GM12878 (cell line): Measurements from ENCODE around the gene EVC. TPM values are rescaled to one million over a fixed set of nuclear protein-coding genes. Genes with fewer than 3 reads are reported as not detected.

Experiments
- ATAC-seq: fragments of 200-7000 bp; cut with Tn5 transposase; 3 replicates; pipeline ENCODE4 v1.9.1; 2020; ENCODE audit warnings: mild to moderate bottlenecking, moderate library complexity
- BruUV-seq: library from RNA; stranded (reverse); fragments of 400-500 nt; replicated peaks from 2 replicates; lab custom pipeline; 2021; lab: Mats Ljungman, UMichigan
- CTCF ChIA-PET: fragments of 300-600 bp; sonication (Branson Sonifier 250); formaldehyde crosslinking; extraction: SDS; loops from one replicate; lab custom pipeline; 2021; ENCODE audit warnings: inconsistent platforms; lab: Yijun Ruan, JAX
- POLR2A ChIA-PET: fragments of 350-600 bp; formaldehyde crosslinking; extraction: SDS; loops from one replicate; lab custom pipeline; 2021; ENCODE audit warnings: inconsistent platforms; lab: Charles Lee
- RAD21 ChIA-PET: fragments of 300-600 bp; sonication (Branson Sonifier 250); formaldehyde crosslinking; loops from one replicate; lab custom pipeline; 2023; ENCODE audit warnings: antibody characterized with exemption; ENCODE audit not compliant: unreplicated experiment; lab: Charles Lee
- SMC1A ChIA-PET: fragments of 300-600 bp; sonication (Branson Sonifier 250); formaldehyde crosslinking; loops from one replicate; lab custom pipeline; 2023; ENCODE audit not compliant: unreplicated experiment, uncharacterized antibody; lab: Charles Lee
- DNase-seq: peaks from one replicate; pipeline ENCODE4 v3.0.0-alpha.2; 2011; ENCODE audit warnings: low read depth, low spot score
- FAIRE-seq: peaks from 3 replicates; lab custom pipeline; 2011; peaks lifted over from hg19 to GRCh38; lab: Jason Lieb, UNC
- H2AFZ ChIP-seq: 2 replicates; pipeline ENCODE4 v1.6.0; 2011; ENCODE audit warnings: low read depth, low read length, control low read depth; ENCODE audit not compliant: control insufficient read depth
- H3K27ac ChIP-seq: 2 replicates; pipeline ENCODE4 v1.5.1; 2011; ENCODE audit warnings: control low read depth; ENCODE audit not compliant: control insufficient read depth, insufficient read depth
- H3K27me3 ChIP-seq, 2 experiments: replicated peaks in 1 of 2; 2 replicates each; pipeline versions ENCODE4 v1.6.0 to v1.6.1; 2011; ENCODE audit warnings: low read length in 1 of 2; ENCODE audit not compliant: control insufficient read depth in 2 of 2, insufficient read depth in 2 of 2
- H3K36me3 ChIP-seq, 2 experiments: 2 replicates each; pipeline ENCODE4 v1.5.1; 2011; ENCODE audit warnings: low read length in 1 of 2; ENCODE audit not compliant: control insufficient read depth in 2 of 2, insufficient read depth in 2 of 2
- H3K4me1 ChIP-seq: 2 replicates; pipeline ENCODE4 v1.6.1; 2011; ENCODE audit warnings: mild to moderate bottlenecking, low read length, moderate library complexity, mixed read lengths; ENCODE audit not compliant: control insufficient read depth, insufficient read depth
- H3K4me2 ChIP-seq: 2 replicates; pipeline ENCODE4 v1.6.0; 2011; ENCODE audit warnings: control low read depth; ENCODE audit not compliant: control insufficient read depth, insufficient read depth
- H3K4me3 ChIP-seq: fragments of 200-600 bp; sonication (generic); 2 replicates; pipeline ENCODE4 v1.5.1; 2016
- H3K79me2 ChIP-seq: 2 replicates; pipeline ENCODE4 v1.6.0; 2011; ENCODE audit warnings: low read length; ENCODE audit not compliant: control insufficient read depth, insufficient read depth
- H3K9ac ChIP-seq: 2 replicates; pipeline ENCODE4 v1.8.0; 2011; ENCODE audit warnings: low read length, control low read depth, mixed read lengths; ENCODE audit not compliant: control insufficient read depth, insufficient read depth
- H3K9me3 ChIP-seq: replicated peaks from 3 replicates; pipeline ENCODE4 v1.5.1; 2011; ENCODE audit warnings: mild to moderate bottlenecking, low read length; ENCODE audit not compliant: control insufficient read depth, insufficient read depth
- H4K20me1 ChIP-seq: 2 replicates; pipeline ENCODE4 v1.6.0; 2011; ENCODE audit not compliant: control insufficient read depth, insufficient read depth
- CHD2 ChIP-seq: IDR thresholded peaks from 2 replicates; pipeline ENCODE4 v1.6.1; 2011; ENCODE audit warnings: low read depth, low read length, improper control_type of control experiment, borderline replicate concordance
- CREB1 ChIP-seq: IDR thresholded peaks from 2 replicates; pipeline ENCODE4 v1.6.1; 2012; ENCODE audit warnings: low read depth, mild to moderate bottlenecking, inconsistent platforms
- GABPA ChIP-seq: IDR thresholded peaks from 2 replicates; pipeline ENCODE4 v1.6.1; 2014; ENCODE audit warnings: antibody characterized with exemption, low read depth, mild to moderate bottlenecking, inconsistent platforms
- PAX5 ChIP-seq: IDR thresholded peaks from 2 replicates; pipeline ENCODE4 v1.6.1; 2011; ENCODE audit warnings: low read depth, low read length, borderline replicate concordance
- RB1 ChIP-seq: fragments of 450-650 bp; formaldehyde crosslinking; IDR thresholded peaks from 2 replicates; pipeline ENCODE4 v1.6.1; 2017; ENCODE audit warnings: mild to moderate bottlenecking, borderline replicate concordance
- SUZ12 ChIP-seq: fragments of 200-600 bp; sonication (generic); IDR thresholded peaks from one replicate; pipeline ENCODE4 v1.6.1; 2018; ENCODE audit warnings: antibody characterized with exemption, mild to moderate bottlenecking; ENCODE audit not compliant: unreplicated experiment
- WGBS: methylation state at CpG from one replicate; pipeline ENCODE4 v1.1.6; 2016; ENCODE audit warnings: low lambda C conversion rate; ENCODE audit not compliant: insufficient replicate concordance, insufficient coverage; ENCODE audit errors: missing lambda C conversion rate; 5-methylcytosine and 5-hydroxymethylcytosine counted together
- in situ Hi-C: fragments of 300-500 bp; cut with MboI; formaldehyde crosslinking; loops from 9 replicates; pipeline ENCODE4 v1.14.3; 2018; ENCODE audit warnings: mixed read lengths
- intact Hi-C: fragments of 100-400 bp; cut with micrococcal nuclease; formaldehyde crosslinking; loops from one replicate; pipeline ENCODE4 v1.14.2; 2022; ENCODE audit not compliant: unreplicated experiment
- polyA plus RNA-seq, 11 experiments: library from polyadenylated mRNA; depleted of rRNA in 4 of 11; unstranded in 6 of 11; stranded (reverse) in 5 of 11; fragments of >200 nt; fragmentation: Nextera tagmentation in 4 of 11; fragmentation: Illumina TruSeq in 1 of 11; extraction: Ambion mirVana in 4 of 11; extraction: Trizol in 1 of 11; gene quantifications; 1 replicate in 1 of 11; 2 replicates in 10 of 11; pipeline versions ENCODE4 v1.2.1 to v1.2.3, GENCODE V29; 2011 to 2016; ENCODE audit warnings: inconsistent platforms in 2 of 11, missing spikeins in 2 of 11, low read depth in 1 of 11
- total RNA-seq, 4 experiments: library from RNA; depleted of rRNA in 3 of 4; stranded (reverse); fragments of >200 nt in 3 of 4; fragmentation: Illumina TruSeq in 1 of 4; extraction: Trizol in 1 of 4; gene quantifications; 2 replicates each; pipeline versions ENCODE4 v1.2.1 to v1.2.3, GENCODE V29; 2013 to 2021
- TF ChIP-seq, protein P1 (sequence below): IDR thresholded peaks from 2 replicates; pipeline ENCODE4 v1.6.1; 2011; ENCODE audit warnings: borderline replicate concordance, low read depth, mild to moderate bottlenecking, moderate library complexity, low read length; ENCODE audit not compliant: insufficient read depth, poor library complexity, severe bottlenecking
- TF ChIP-seq, protein P2 (sequence below): fragments of 450-650 bp; IDR thresholded peaks from 2 replicates; pipeline ENCODE4 v1.6.1; 2017; ENCODE audit warnings: mild to moderate bottlenecking, moderate library complexity
- TF ChIP-seq, protein P3 (sequence below): fragments of 450-650 bp; conservative IDR thresholded peaks from 2 replicates; pipeline ENCODE4 v1.6.1; 2017; ENCODE audit warnings: mild to moderate bottlenecking, moderate library complexity

Gene EVC
- total and polyA plus RNA-seq, 10 of the 15 experiments (the other 5 are each of a cell fraction or from before 2014, with no cell fraction given), result 0.87 to 55.9 (median 15.6) TPM

DNA sequence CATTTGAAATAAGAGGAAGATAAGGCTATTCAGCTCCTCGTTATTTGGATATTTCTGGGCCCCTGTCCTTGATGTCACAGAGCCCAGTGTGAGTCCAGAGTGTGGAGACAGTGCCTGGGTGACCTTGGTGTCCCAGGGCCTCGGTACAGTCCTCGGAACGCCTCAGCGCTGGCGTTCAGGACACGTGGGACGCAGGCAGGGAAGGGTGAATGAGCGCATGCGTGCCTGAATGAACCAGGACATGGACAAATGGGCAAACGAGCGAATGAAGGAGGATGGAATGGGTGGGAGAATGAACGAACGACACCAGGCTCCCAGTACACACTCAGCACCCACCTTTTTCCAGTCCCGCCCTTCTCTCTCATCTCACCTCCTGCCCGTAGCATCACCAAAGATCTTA lies 44.2 kb downstream of the EVC start:
- H3K36me3 ChIP-seq, result peaks cover 0 to 2% of the 10 kb centered on the region in 2 experiments; a peak in 2 of 4 replicates
- H3K4me1 ChIP-seq, result no peaks in the 10 kb centered on the region; the same call in 1 of the 2 replicates
- ATAC-seq (no peak), DNase-seq (no peak)
- H3K9ac ChIP-seq, result no peak overlapping the region
- intact Hi-C loops, result no loop called here
- H2AFZ ChIP-seq, result no peak overlapping the region
- CTCF ChIA-PET, result no interaction called here
- no peaks in the 10 kb centered on the region for H3K27me3 ChIP-seq
- no peak for TF ChIP-seq SUZ12
- no peak for TF ChIP-seq PAX5
- no peak for TF ChIP-seq CREB1
- TF ChIP-seq, protein P1, sequence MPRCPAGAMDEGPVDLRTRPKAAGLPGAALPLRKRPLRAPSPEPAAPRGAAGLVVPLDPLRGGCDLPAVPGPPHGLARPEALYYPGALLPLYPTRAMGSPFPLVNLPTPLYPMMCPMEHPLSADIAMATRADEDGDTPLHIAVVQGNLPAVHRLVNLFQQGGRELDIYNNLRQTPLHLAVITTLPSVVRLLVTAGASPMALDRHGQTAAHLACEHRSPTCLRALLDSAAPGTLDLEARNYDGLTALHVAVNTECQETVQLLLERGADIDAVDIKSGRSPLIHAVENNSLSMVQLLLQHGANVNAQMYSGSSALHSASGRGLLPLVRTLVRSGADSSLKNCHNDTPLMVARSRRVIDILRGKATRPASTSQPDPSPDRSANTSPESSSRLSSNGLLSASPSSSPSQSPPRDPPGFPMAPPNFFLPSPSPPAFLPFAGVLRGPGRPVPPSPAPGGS, result no peak
- TF ChIP-seq, protein P2, sequence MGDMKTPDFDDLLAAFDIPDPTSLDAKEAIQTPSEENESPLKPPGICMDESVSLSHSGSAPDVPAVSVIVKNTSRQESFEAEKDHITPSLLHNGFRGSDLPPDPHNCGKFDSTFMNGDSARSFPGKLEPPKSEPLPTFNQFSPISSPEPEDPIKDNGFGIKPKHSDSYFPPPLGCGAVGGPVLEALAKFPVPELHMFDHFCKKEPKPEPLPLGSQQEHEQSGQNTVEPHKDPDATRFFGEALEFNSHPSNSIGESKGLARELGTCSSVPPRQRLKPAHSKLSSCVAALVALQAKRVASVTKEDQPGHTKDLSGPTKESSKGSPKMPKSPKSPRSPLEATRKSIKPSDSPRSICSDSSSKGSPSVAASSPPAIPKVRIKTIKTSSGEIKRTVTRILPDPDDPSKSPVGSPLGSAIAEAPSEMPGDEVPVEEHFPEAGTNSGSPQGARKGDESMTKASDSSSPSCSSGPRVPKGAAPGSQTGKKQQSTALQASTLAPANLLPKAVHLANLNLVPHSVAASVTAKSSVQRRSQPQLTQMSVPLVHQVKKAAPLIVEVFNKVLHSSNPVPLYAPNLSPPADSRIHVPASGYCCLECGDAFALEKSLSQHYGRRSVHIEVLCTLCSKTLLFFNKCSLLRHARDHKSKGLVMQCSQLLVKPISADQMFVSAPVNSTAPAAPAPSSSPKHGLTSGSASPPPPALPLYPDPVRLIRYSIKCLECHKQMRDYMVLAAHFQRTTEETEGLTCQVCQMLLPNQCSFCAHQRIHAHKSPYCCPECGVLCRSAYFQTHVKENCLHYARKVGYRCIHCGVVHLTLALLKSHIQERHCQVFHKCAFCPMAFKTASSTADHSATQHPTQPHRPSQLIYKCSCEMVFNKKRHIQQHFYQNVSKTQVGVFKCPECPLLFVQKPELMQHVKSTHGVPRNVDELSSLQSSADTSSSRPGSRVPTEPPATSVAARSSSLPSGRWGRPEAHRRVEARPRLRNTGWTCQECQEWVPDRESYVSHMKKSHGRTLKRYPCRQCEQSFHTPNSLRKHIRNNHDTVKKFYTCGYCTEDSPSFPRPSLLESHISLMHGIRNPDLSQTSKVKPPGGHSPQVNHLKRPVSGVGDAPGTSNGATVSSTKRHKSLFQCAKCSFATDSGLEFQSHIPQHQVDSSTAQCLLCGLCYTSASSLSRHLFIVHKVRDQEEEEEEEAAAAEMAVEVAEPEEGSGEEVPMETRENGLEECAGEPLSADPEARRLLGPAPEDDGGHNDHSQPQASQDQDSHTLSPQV, result no peak
- TF ChIP-seq RB1, result no peak
- no peak for TF ChIP-seq GABPA
- TF ChIP-seq, protein P3, sequence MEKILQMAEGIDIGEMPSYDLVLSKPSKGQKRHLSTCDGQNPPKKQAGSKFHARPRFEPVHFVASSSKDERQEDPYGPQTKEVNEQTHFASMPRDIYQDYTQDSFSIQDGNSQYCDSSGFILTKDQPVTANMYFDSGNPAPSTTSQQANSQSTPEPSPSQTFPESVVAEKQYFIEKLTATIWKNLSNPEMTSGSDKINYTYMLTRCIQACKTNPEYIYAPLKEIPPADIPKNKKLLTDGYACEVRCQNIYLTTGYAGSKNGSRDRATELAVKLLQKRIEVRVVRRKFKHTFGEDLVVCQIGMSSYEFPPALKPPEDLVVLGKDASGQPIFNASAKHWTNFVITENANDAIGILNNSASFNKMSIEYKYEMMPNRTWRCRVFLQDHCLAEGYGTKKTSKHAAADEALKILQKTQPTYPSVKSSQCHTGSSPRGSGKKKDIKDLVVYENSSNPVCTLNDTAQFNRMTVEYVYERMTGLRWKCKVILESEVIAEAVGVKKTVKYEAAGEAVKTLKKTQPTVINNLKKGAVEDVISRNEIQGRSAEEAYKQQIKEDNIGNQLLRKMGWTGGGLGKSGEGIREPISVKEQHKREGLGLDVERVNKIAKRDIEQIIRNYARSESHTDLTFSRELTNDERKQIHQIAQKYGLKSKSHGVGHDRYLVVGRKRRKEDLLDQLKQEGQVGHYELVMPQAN, result no peak
- no peak for TF ChIP-seq CHD2
- TF ChIP-seq, all 136 proteins: peak for 0
- no peak overlapping the region for H3K27ac ChIP-seq
- H3K79me2 ChIP-seq, result no peaks in the 10 kb centered on the region
- ChIA-PET RAD21 (no interaction called here), POLR2A (no interaction called here), SMC1A (no interaction called here)
- in situ Hi-C loops, result no loop called here
- H3K9me3 ChIP-seq, result no peaks in the 10 kb centered on the region; the same call in 2 of the 3 replicates
- no peak overlapping the region for H3K4me3 ChIP-seq
- BruUV-seq, result no TSS peak
- no peak for FAIRE-seq
- H3K4me2 ChIP-seq, result no peak overlapping the region
- 36% methylated on average over 13 of the region's 16 CpGs for WGBS
- no peaks in the 10 kb centered on the region for H4K20me1 ChIP-seq
